ENCODE measurements around the gene ARHGEF37. TPM values are rescaled to one million over a fixed set of nuclear protein-coding genes. Genes with fewer than 3 reads are reported as not detected.

Gene ARHGEF37
- total and polyA plus RNA-seq, 2 of the 8 experiments (the other 6 are each of a cell fraction or from before 2014, with no cell fraction given): 0.21 to 0.48 TPM

DNA sequence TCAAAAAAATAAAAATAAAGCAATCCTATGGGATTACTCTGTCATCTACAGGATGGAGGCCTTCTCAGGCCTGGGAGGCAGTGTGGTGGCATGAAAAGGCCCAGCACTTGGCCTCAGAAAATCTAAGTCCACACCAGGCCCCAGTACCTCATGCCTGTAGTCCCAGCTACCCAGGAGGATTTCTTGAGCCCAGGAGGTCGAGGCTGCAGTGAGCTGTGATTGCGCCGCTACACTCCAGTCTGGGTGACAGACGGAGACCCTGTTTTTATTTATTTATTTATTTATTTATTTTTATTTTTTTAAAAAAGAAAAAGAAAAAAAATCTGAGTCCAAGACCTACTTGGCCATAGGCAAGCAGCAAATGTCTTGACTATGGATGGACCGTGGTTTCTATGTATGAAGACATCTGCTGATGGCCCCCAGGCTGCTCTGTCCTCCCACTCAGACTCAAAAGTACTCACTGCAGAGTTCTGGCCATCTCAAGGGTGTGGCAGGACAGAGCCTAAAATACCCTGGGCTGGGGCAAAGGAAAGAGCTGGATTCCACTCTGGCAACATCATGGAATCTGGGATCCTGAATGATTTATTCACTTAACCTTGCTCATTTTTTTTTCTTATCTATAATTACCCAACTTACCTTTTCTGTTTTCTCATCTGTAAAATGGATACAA lies 55.0 kb downstream of the ARHGEF37 start:
- H2AFZ ChIP-seq (ENCODE audit: low read length): no peak overlapping the region
- TF ChIP-seq SRF (IDR thresholded peaks at IDR 0.05; ENCODE audit: low read depth, low read length) (no peak), RXRA (IDR thresholded peaks at IDR 0.05; ENCODE audit: insufficient read depth, low read depth, low read length) (no peak), CEBPB (IDR thresholded peaks at IDR 0.05; ENCODE audit: low read depth, low read length) (no peak), BCL11A (IDR thresholded peaks at IDR 0.05; ENCODE audit: low read depth in 2 of 2, low read length in 2 of 2) (no peak), RAD21 (IDR thresholded peaks at IDR 0.05 in 1 of 2, conservative IDR thresholded peaks at IDR 0.05 in 1 of 2; ENCODE audit: low read depth in 2 of 2, low read length in 2 of 2) (no peak), JUND (IDR thresholded peaks at IDR 0.05; ENCODE audit: low read length) (no peak), SP4 (IDR thresholded peaks at IDR 0.05; ENCODE audit: low read length) (no peak)
- TF ChIP-seq, protein P1, sequence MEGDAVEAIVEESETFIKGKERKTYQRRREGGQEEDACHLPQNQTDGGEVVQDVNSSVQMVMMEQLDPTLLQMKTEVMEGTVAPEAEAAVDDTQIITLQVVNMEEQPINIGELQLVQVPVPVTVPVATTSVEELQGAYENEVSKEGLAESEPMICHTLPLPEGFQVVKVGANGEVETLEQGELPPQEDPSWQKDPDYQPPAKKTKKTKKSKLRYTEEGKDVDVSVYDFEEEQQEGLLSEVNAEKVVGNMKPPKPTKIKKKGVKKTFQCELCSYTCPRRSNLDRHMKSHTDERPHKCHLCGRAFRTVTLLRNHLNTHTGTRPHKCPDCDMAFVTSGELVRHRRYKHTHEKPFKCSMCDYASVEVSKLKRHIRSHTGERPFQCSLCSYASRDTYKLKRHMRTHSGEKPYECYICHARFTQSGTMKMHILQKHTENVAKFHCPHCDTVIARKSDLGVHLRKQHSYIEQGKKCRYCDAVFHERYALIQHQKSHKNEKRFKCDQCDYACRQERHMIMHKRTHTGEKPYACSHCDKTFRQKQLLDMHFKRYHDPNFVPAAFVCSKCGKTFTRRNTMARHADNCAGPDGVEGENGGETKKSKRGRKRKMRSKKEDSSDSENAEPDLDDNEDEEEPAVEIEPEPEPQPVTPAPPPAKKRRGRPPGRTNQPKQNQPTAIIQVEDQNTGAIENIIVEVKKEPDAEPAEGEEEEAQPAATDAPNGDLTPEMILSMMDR (IDR thresholded peaks at IDR 0.05; ENCODE audit: control extremely low read depth in 1 of 3, insufficient read depth in 1 of 3, low read depth in 1 of 3, low read length in 3 of 3): no peak
- TF ChIP-seq, protein P2, sequence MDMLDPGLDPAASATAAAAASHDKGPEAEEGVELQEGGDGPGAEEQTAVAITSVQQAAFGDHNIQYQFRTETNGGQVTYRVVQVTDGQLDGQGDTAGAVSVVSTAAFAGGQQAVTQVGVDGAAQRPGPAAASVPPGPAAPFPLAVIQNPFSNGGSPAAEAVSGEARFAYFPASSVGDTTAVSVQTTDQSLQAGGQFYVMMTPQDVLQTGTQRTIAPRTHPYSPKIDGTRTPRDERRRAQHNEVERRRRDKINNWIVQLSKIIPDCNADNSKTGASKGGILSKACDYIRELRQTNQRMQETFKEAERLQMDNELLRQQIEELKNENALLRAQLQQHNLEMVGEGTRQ (IDR thresholded peaks at IDR 0.05; ENCODE audit: low read length): no peak

More for the DNA sequence above, 55.0 kb downstream of the ARHGEF37 start:
- Histone ChIP-seq H2BK5ac (ENCODE audit: low read depth, low read length) (no peak overlapping the region), H3K79me2 (ENCODE audit: control insufficient read depth in 1 of 2, insufficient read depth in 2 of 2, low read length in 2 of 2) (no peaks in the 10 kb centered on the region), H2BK12ac (ENCODE audit: low read depth, low read length) (no peak overlapping the region), H3K4me3 (ENCODE audit: extremely low read depth in 1 of 4, insufficient read depth in 2 of 4, low read depth in 3 of 4, low read length in 4 of 4) (no peak overlapping the region), H2BK20ac (ENCODE audit: low read length) (no peak overlapping the region), H3K9ac (replicated peaks in 1 of 4; ENCODE audit: extremely low read depth in 1 of 4, low read depth in 3 of 4, low read length in 3 of 4) (no peak overlapping the region), H3K9me3 (ENCODE audit: insufficient read depth in 2 of 2, low read depth in 1 of 2, low read length in 1 of 2) (no peaks in the 10 kb centered on the region), H3K23ac (ENCODE audit: insufficient read length) (no peak overlapping the region), H4K5ac (ENCODE audit: insufficient read length, low read depth, low read length) (no peak overlapping the region), H2BK120ac (replicated peaks; ENCODE audit: low read depth, low read length) (no peak overlapping the region), H3K4me1 (replicated peaks in 1 of 4; ENCODE audit: control insufficient read depth in 3 of 4, insufficient read depth in 4 of 4, low read length in 3 of 4) (peaks cover 12 to 16% (median 12%) of the 10 kb centered on the region in 4 experiments), H3K23me2 (ENCODE audit: low read depth, low read length) (no peaks in the 10 kb centered on the region), H2AK5ac (ENCODE audit: low read depth, low read length) (no peak overlapping the region), H3K14ac (ENCODE audit: insufficient read length) (no peak overlapping the region), H4K91ac (replicated peaks; ENCODE audit: insufficient read length, low read length) (no peak overlapping the region), H2BK15ac (ENCODE audit: low read length) (no peak overlapping the region), H3K36me3 (ENCODE audit: control insufficient read depth in 2 of 4, insufficient read depth in 4 of 4, low read length in 3 of 4) (no peaks in the 10 kb centered on the region), H3K27ac (ENCODE audit: low read depth, low read length) (no peak overlapping the region), H3K27me3 (replicated peaks in 1 of 4; ENCODE audit: control insufficient read depth in 3 of 4, extremely low read depth in 1 of 4, insufficient read depth in 3 of 4, low read length in 3 of 4) (no peaks in the 10 kb centered on the region; a peak in 1 of 7 replicates), H4K8ac (ENCODE audit: extremely low read depth, insufficient read depth, low read length) (no peak overlapping the region; the same call in 1 of the 2 replicates), H3K79me1 (ENCODE audit: low read depth, low read length) (no peaks in the 10 kb centered on the region), H3K4me2 (ENCODE audit: insufficient read depth in 1 of 2, low read depth in 2 of 2, low read length in 2 of 2) (no peak overlapping the region), H3K4ac (replicated peaks; ENCODE audit: insufficient read length, low read depth, low read length) (no peak overlapping the region), H3K18ac (ENCODE audit: extremely low read depth, low read length) (no peak overlapping the region), H3K56ac (replicated peaks; ENCODE audit: insufficient read length, low read depth, low read length) (no peak overlapping the region), H4K20me1 (replicated peaks in 1 of 2; ENCODE audit: control insufficient read depth in 1 of 2, insufficient read depth in 2 of 2, low read length in 2 of 2) (no peaks in the 10 kb centered on the region)
- FAIRE-seq (no peak), DNase-seq (ENCODE audit: low read depth in 1 of 2, low spot score in 2 of 2) (no peak)
- ChIA-PET CTCF (ENCODE audit: partially characterized antibody) (interaction anchor here (0.7 to 19.9 kb wide), 28 partner anchors 8 to 452 kb away, joined by 3 to 470 read pairs (median 5); no protein-coding TSS in a partner anchor), POLR2A (ENCODE audit: partially characterized antibody) (interaction anchor here (0.7 kb wide), 1 partner anchor 95 kb away, joined by 5 read pairs; no protein-coding TSS in a partner anchor)
- 93% methylated on average over 5 of the region's 5 CpGs; no CpG with 5 or more reads in 1 of the 2 experiments for WGBS, 2 experiments (ENCODE audit: extremely low coverage in 1 of 2, insufficient coverage in 1 of 2, insufficient read length in 1 of 2, insufficient replicate concordance in 2 of 2, low coverage in 1 of 2, low lambda C conversion rate in 2 of 2, missing lambda C conversion rate in 1 of 2)
